NK-92 (cell line): ENCODE results near the gene PTP4A2.

Source experiments
- DNase-seq: peaks from one replicate; lab custom pipeline; 2025; ENCODE audit not compliant: unreplicated experiment; lab: John Stamatoyannopoulos, UW

Gene PTP4A2

DNA sequence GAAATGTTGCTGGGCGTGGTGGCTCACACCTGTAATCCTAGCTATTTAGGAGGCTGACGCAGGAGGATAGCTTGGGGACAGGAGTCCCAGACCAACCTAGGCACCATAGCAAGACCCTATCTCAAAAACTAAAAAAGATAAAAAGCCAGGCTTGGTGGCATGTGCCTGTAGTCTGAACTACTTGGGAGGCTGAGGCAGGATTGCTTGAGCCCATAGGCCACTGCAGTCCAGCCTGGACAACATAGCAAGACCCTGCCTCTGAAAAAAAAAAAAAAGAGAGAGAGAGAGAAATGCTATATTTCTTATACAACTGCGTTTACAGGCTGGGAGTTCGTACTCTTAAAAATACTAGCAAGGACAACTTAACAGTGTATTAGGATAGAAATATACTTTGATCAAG, 76.1 kb downstream of the PTP4A2 start:
- no peak for DNase-seq

DNA sequence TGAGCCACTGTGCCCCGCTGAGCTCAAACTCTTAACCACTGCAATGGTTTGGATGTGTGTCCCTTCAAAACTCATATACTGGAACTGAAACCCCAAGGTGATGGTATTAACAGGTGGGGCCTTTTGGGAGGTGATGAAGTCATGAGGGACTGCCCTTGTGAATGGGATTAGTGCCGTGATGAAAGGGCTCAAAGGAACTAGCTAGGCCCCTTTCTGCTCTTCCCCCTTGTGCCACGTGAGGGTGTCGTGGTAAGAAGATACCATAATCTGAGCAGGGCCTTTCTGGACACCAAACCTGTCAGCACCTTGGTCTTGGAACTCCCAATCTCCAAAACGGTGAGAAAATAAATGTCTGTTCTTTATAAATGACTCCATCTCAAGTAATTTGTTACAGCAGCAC, 76.8 kb downstream of the PTP4A2 start:
- DNase-seq: no peak

DNA sequence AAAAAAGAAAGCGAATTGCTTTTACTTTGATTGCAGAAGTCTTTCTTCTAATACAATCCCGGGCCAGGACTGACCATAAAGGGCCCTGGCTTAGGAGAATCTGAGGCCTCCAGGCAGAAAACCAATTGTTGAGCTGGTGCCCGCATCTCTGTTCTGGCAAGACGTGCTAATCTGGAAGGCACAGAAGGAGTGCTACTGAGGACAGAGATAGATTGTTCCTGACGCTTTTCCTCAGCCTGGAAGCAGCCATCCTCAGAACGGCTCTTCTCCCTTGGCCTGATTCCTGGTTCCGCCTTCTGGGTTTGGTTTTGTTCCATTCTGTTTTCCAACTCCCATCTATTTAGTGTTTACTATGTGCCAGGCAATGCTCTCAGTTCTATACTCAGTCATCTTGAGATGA, 77.6 kb downstream of the PTP4A2 start:
- no peak for DNase-seq

DNA sequence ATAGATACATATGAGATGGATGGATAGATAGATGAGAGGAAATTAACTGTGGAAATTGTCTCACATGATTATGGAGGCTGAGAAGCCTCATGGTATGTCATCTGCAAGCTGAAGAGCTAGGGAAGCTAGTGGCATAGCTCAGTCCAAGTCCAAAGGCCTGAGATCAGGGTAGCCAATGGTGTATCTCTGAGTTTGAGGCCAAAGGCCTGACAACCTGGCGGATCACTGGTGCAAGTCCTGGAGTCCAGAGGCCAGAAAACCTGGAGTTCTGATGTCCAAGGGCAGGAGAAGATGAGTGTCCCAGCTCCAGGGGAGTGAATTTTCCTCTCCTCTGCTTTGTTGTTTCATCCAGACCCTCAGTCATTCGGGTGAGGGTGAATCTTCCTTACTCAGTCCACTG, 78.4 kb downstream of the PTP4A2 start:
- no peak for DNase-seq

DNA sequence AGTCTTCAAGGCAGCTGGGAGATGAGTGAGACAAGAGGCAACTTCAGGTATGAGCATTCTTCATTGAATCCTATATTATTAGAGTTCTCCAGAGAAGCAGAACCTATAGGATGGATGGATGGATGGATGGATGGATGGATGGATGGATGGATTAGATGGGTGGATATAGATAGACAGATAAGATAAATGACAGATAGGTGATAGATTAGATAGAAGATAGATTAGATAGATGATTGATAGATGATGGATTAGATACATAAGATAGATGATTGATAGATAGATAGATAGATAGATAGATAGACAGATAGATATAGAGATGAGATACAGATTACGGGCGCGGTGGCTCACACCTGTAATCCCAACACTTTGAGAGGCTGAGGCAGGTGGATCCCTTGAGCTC, 79.1 kb downstream of the PTP4A2 start:
- DNase-seq: no peak

DNA sequence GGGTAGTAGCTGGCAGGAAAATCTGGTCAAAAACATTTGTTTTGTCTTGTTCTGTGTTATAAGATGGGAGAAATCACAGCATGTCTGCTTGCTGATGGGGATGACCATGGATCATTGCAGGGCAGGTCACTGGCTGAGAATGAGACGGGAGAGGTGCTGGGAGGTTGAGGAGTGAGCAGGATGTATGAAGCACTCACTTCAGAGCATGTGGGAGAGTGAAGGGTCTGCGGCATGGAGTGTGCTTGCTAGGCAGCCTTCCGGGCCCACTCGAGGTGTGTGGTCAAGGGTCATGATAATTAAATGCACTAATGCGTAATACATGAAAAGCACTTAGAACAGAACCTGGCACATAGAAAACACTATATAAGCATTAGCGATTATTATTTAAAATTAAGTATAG, 80.3 kb downstream of the PTP4A2 start:
- no peak for DNase-seq
